K562 (cell line): ENCODE measurements around the gene NRSN2. TPM values are rescaled to one million over a fixed set of nuclear protein-coding genes. Genes with fewer than 3 reads are reported as not detected.

Experiments used
- C11orf30 ChIP-seq: fragments of 450-650 bp; IDR thresholded peaks from 2 replicates; pipeline ENCODE4 v1.6.1; 2016; ENCODE audit warnings: low read depth, mild to moderate bottlenecking
- CBFB ChIP-seq: sonication (generic); formaldehyde crosslinking; IDR thresholded peaks from 2 replicates; pipeline ENCODE4 v1.4.0; 2020; ENCODE audit warnings: mild to moderate bottlenecking, missing genetic modification reagents
- FOXJ3 ChIP-seq: sonication (generic); formaldehyde crosslinking; IDR thresholded peaks from 2 replicates; pipeline ENCODE4 v1.4.0; 2020; ENCODE audit warnings: mild to moderate bottlenecking, missing genetic modification reagents
- NCOA1 ChIP-seq: fragments of 450-650 bp; IDR thresholded peaks from 2 replicates; pipeline ENCODE4 v1.6.1; 2016; ENCODE audit warnings: low read depth
- NR2C2 ChIP-seq, 2 experiments: fragments of 200-800 bp in 1 of 2; sonication (Bioruptor generic) in 1 of 2; sonication (generic) in 1 of 2; formaldehyde crosslinking in 1 of 2; IDR thresholded peaks; 2 replicates each; pipeline versions ENCODE4 v1.6.1 to v1.8.0; 2016 to 2022; ENCODE audit warnings: mild to moderate bottlenecking in 1 of 2, missing compliant biosample characterization in 1 of 2, missing genetic modification characterization in 1 of 2, missing genetic modification reagents in 1 of 2
- PHF8 ChIP-seq: fragments of 200-600 bp; sonication (generic); IDR thresholded peaks from 2 replicates; pipeline ENCODE4 v1.6.1; 2012; ENCODE audit warnings: mixed run types, mild to moderate bottlenecking, inconsistent platforms, low read length, moderate library complexity, borderline replicate concordance
- POLR2B ChIP-seq: fragments of 450-650 bp; IDR thresholded peaks from 2 replicates; pipeline ENCODE4 v1.6.1; 2018; ENCODE audit warnings: low read depth; ENCODE audit not compliant: partially characterized antibody
- PURB ChIP-seq: sonication (generic); formaldehyde crosslinking; IDR thresholded peaks from 2 replicates; pipeline ENCODE4 v1.9.0; 2021; ENCODE audit warnings: low read depth, mild to moderate bottlenecking, missing genetic modification reagents
- TSHZ1 ChIP-seq: fragments of 250-450 bp; sonication (Bioruptor Pico); IDR thresholded peaks from 2 replicates; pipeline ENCODE4 v1.4.0; 2020; ENCODE audit warnings: mild to moderate bottlenecking, moderate library complexity
- ZNF143 ChIP-seq: sonication (generic); formaldehyde crosslinking; IDR thresholded peaks from 2 replicates; pipeline ENCODE4 v1.9.0; 2022; ENCODE audit warnings: mild to moderate bottlenecking, missing genetic modification reagents
- ZNF75A ChIP-seq: fragments of 450-650 bp; formaldehyde crosslinking; IDR thresholded peaks from 2 replicates; pipeline ENCODE4 v1.4.0; 2020; ENCODE audit warnings: mild to moderate bottlenecking
- polyA plus RNA-seq, 8 experiments: library from polyadenylated mRNA; depleted of rRNA in 4 of 8; stranded (reverse) in 5 of 8; unstranded in 3 of 8; fragments of >200 nt; fragmentation: Nextera tagmentation in 2 of 8; fragmentation: Illumina TruSeq in 1 of 8; extraction: Ambion mirVana in 2 of 8; extraction: Trizol in 1 of 8; gene quantifications; 2 replicates each; pipeline versions ENCODE4 v1.2.1 to v1.2.3, GENCODE V29; 2011 to 2014; ENCODE audit warnings: inconsistent platforms in 1 of 8, missing spikeins in 1 of 8
- total RNA-seq, 7 experiments: library from RNA; depleted of rRNA in 6 of 7; stranded (reverse); fragments of >200 nt in 6 of 7; fragmentation: Illumina TruSeq in 2 of 7; extraction: Trizol in 2 of 7; gene quantifications; 2 replicates each; pipeline versions ENCODE4 v1.2.1 to v1.2.3, GENCODE V29; 2011 to 2021; ENCODE audit warnings: low replicate concordance in 1 of 7

The NRSN2 gene
- total and polyA plus RNA-seq, 9 of the 15 experiments (the other 6 are each of a cell fraction or from before 2014, with no cell fraction given), result 7.5 to 29.7 (median 11.1) TPM

GRCh38 chr20:325045-325888 lies 21.6 kb upstream of the NRSN2 start, which contains the start of gene SOX12 (continued):
- TF ChIP-seq TSHZ1 (CRISPR knock-in tag) (no peak), FOXJ3 (no peak), ZNF143 (CRISPR knock-in tag) (no peak), PURB (CRISPR knock-in tag) (no peak), NCOA1 (no peak), POLR2B (no peak), PHF8 (peak; percentile 82; the same call in 1 of the 2 replicates), CBFB (CRISPR knock-in tag) (no peak), NR2C2 (CRISPR knock-in tag; IDR thresholded peaks at IDR 0.05) (no peak), NR2C2 (tag; IDR thresholded peaks at IDR 0.05) (peak; percentile 60; the same call in 1 of the 2 replicates), C11orf30 (no peak), ZNF75A (CRISPR knock-in tag) (no peak)
